ENCODE measurements around the gene CPT2. TPM values are rescaled to one million over a fixed set of nuclear protein-coding genes. Genes with fewer than 3 reads are reported as not detected.

CPT2 gene
- total and polyA plus RNA-seq, 2 of the 13 experiments (the other 11 are each of a cell fraction or from before 2014, with no cell fraction given), result 12.6 to 14.6 TPM

GRCh38 chr1:53238197-53239155 is 41.9 kb downstream of the CPT2 start, which contains the start of gene MAGOH (continued):
- TF ChIP-seq, protein P1, sequence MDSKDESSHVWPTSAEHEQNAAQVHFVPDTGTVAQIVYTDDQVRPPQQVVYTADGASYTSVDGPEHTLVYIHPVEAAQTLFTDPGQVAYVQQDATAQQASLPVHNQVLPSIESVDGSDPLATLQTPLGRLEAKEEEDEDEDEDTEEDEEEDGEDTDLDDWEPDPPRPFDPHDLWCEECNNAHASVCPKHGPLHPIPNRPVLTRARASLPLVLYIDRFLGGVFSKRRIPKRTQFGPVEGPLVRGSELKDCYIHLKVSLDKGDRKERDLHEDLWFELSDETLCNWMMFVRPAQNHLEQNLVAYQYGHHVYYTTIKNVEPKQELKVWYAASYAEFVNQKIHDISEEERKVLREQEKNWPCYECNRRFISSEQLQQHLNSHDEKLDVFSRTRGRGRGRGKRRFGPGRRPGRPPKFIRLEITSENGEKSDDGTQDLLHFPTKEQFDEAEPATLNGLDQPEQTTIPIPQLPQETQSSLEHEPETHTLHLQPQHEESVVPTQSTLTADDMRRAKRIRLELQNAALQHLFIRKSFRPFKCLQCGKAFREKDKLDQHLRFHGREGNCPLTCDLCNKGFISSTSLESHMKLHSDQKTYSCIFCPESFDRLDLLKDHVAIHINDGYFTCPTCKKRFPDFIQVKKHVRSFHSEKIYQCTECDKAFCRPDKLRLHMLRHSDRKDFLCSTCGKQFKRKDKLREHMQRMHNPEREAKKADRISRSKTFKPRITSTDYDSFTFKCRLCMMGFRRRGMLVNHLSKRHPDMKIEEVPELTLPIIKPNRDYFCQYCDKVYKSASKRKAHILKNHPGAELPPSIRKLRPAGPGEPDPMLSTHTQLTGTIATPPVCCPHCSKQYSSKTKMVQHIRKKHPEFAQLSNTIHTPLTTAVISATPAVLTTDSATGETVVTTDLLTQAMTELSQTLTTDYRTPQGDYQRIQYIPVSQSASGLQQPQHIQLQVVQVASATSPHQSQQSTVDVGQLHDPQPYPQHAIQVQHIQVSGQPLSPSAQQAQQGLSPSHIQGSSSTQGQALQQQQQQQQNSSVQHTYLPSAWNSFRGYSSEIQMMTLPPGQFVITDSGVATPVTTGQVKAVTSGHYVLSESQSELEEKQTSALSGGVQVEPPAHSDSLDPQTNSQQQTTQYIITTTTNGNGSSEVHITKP (CRISPR knock-in tag; IDR thresholded peaks at IDR 0.05; ENCODE audit: low read depth), result peak; percentile 87
- TF ChIP-seq ONECUT2 (CRISPR knock-in tag; IDR thresholded peaks at IDR 0.05) (no peak), NRL (CRISPR knock-in tag; IDR thresholded peaks at IDR 0.05; ENCODE audit: borderline replicate concordance) (peak; percentile 81), ZNF335 (CRISPR knock-in tag; IDR thresholded peaks at IDR 0.05) (peak; percentile 49; the same call in 1 of the 2 replicates), ZNF546 (CRISPR knock-in tag; conservative IDR thresholded peaks at IDR 0.05) (no peak), PITX1 (CRISPR knock-in tag; IDR thresholded peaks at IDR 0.05) (peak; percentile 73; the same call in 1 of the 2 replicates), RFX3 (CRISPR knock-in tag; IDR thresholded peaks at IDR 0.05) (0 out of 2 replicates have a peak, but pooled peaks have one; percentile 17), CCDC6 (CRISPR knock-in tag; IDR thresholded peaks at IDR 0.05) (peak; percentile 90), STAT5B (CRISPR knock-in tag; IDR thresholded peaks at IDR 0.05) (no peak), RFX5 (IDR thresholded peaks at IDR 0.05; ENCODE audit: low read depth, low read length) (peak; percentile 42; the same call in 1 of the 2 replicates), ZNF343 (CRISPR knock-in tag; IDR thresholded peaks at IDR 0.05) (peak; percentile 73; the same call in 1 of the 2 replicates), ZBED4 (CRISPR knock-in tag; IDR thresholded peaks at IDR 0.05; ENCODE audit: borderline replicate concordance) (peak; percentile 42; the same call in 1 of the 2 replicates), ZNF329 (CRISPR knock-in tag; IDR thresholded peaks at IDR 0.05; ENCODE audit: low read depth) (0 out of 2 replicates have a peak, but pooled peaks have one; percentile 61), FOXO4 (CRISPR knock-in tag; conservative IDR thresholded peaks at IDR 0.05) (no peak), ZNF17 (CRISPR knock-in tag; IDR thresholded peaks at IDR 0.05) (no peak), TRIM24 (CRISPR knock-in tag; IDR thresholded peaks at IDR 0.05) (no peak), ZNF430 (CRISPR knock-in tag; IDR thresholded peaks at IDR 0.05) (no peak), CHD2 (IDR thresholded peaks at IDR 0.05; ENCODE audit: low read depth, low read length) (no peak), SOX13 (IDR thresholded peaks at IDR 0.05) (no peak), SOX13 (CRISPR knock-in tag; conservative IDR thresholded peaks at IDR 0.05 in 1 of 2, IDR thresholded peaks at IDR 0.05 in 1 of 2) (peak in 1 of 2 experiments; percentile 55; a peak in 1 of 4 replicates)
